Fibroblast of skin of left quadriceps (primary cell): Measurements from ENCODE around the gene MX1.

Experiments used
- DNase-seq, 2 experiments: peaks; one replicate each; pipeline ENCODE4 v3.0.0-alpha.2; 2013; ENCODE audit warnings: low read depth in 2 of 2

The MX1 gene

DNA sequence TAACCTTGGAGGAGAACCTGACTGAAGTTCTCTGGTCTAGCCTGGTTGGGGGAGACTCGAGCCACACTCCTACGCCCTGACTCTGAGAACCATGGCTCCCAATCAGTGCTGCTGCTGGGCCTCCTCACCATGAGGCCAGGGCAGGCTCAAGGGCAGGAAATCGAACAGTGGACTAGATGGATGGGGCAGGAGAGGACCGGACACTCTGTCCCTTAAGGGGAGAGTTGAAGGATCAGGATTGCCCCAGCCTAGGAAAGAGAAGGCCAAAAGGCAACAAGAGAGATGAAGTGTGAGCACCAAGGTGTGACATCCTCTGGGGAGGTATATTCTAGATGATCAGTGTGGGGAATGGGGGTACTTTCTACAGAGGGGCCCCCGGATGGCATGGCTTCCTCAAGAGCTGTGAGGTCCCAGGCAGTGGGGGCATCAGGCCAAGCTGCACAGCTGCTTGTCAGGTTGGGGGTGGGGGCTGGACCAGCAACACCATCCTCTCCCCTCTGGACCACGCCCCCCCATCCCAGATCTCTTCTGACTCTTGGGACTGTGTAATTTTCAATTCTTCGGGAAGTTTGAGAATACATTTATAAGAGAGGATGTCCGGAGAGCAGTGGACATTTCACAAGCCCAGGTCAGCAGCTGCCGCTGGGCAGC is 34.0 kb downstream of the MX1 start:
- no peak for DNase-seq

DNA sequence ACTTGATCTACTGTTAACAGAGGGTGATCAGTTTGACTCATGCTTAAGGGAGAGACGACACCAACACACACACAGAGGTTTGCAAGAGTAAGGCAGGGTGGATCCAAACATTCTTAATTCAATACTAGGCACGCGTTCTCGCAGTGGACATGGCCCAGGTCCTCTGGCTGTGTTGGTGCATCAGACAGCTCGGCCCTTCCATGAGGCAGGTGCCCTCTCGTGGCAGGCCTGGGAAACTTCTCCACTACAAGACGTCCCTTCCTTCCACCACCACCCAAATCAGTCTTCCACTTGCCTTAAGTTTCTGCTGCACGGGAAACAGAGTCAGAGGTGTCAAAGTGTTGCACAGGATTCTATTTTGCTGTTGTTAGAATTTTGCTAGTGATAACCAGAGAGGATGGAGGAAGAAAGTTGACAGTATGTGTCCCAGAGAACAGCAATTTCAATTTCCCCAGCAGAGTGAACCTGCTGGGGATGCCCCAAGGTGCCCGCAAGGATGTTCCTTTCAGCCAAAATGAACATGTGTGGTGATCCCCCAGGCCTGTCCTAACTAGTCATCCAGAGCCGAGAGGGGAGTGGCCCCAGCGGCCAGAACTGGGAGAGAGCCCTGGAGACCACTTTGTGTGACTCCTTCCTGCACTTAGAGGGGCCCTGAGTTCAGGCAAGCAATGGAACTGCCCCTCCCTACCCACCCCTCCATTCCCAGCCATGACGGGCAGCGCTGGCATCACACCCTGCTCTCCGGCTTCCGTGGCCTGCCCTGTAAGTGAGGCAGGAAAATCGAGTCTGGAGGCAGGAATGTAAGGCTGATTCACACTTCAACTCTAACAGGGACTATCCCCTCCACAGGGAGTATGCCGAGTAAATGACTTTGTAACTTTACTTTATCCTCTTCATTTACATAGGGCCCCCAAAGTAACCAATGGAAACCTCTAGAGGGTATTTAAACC is 34.8 kb downstream of the MX1 start:
- peak; percentile 28 to 32 for DNase-seq

DNA sequence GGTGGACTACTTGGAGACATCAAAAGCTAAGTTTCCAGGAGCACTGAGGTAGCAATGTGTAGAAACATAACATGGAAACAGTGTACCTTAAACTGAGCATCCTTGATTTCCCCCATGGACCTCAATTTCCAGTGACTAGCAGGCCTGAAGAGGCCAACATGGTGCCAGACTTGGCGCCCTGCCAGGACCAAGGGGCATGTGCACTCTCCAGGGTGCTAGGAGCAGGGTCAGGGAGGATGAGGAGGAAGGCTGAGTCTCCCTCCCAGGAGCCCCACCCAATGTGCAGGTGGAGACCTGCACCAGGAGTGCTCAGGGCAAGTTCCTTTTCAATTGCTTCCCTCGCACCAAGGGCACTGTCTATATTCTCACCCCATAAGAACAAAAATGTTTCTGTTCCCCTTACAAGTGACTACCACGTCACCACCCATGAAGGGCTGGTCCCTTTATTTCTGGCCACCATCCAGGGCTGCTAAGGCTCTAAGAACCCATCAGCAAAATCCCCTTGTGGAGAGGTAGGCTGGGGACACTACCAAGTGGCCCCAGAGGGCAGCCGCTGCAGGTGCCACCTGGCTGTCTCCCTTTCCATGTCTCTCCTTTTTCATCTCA is 39.2 kb downstream of the MX1 start:
- DNase-seq: no peak

DNA sequence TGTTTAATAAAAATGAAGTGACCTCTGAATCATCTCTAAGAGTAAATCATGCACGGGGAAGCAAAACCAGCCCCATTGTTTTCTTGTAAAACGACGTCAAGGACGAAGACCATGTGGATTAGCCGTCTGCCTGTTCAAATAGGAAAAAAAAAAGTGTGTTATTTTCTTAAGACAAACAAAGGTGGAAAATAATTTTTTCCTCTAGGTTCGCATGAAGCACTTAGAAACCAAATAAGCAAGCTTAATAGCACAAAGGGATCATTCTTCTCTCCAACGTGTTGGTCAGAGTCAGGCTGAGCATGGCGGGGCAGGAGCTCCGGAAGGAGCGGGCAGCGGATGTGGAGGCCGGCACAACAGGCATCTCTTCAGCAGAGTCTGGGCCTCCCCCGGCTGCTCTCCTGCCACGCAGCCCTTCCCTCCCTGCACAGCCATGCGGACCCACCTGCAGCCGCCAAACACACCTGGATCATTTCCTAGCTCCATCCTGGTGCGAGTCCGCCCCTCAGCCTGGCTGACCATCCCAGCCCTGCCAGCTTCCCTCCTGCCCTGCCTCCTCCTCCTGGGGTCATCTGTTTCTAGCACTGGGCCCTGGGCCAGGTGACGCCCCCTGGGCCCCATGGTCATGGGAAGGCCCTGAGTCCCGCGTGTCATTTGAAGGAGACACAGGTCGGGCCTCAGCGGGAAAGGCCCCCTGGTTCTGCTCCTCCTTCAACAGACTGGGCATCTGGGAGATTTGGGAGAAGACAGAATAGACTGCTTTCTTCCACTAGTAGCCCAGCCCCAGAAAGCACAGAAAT is 40.2 kb downstream of the MX1 start:
- DNase-seq: no peak

DNA sequence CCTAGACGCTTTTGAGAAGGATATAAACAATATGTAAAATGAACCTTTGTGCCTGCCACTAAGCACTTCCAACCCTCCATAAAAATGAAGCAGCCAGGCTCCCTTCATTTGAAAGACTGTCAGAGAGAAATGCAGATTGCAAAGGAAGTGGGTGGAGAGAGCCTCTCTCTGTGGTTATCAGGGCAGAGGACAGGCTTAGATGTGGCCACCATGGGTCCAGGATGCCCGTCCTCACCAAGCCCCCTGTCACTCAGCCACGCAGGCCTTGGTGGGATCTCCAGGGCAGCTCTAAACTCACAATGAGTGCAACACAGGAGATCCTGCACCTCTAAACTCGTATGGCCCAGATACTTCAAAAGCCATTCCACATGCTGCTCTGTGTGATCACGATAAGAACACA is 44.0 kb downstream of the MX1 start:
- DNase-seq: no peak

DNA sequence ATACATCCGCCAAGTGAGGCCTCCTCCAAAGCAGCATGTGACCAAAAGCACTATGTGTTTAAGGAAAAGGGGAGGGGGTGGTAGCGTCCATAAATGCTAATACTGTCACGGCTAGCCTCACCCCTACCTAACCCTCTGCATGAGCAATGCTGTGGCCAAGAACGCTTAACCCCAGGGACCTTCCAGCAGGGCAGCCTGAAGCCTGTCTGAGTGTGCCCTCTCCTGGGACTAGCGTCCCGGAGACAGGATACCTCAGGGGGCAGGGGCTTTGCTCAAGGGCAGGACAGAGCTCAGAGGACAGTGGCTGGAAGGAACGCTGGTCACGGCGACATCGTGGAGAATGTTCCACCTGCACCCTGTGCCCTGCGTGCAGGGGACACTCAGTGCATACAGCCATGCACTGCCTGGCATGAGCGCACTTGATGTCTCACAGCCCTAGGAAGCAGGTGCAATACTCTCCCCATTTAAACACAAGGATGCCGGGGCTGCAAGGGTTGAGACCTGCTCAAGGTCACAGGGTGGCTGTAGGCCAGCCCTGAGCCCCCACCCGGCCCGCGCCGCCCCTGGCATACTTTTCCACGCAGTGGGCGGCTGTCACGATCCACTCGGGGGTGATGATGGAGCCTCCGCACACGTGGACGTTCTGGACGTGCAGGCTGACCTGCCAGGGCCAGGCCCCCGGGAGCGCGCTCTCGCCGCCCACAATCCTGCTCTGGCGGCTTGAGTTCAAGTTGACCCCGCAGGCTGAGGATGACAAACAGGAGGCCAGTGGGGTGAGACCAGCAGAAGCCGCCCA is 46.9 kb downstream of the MX1 start:
- no peak for DNase-seq

DNA sequence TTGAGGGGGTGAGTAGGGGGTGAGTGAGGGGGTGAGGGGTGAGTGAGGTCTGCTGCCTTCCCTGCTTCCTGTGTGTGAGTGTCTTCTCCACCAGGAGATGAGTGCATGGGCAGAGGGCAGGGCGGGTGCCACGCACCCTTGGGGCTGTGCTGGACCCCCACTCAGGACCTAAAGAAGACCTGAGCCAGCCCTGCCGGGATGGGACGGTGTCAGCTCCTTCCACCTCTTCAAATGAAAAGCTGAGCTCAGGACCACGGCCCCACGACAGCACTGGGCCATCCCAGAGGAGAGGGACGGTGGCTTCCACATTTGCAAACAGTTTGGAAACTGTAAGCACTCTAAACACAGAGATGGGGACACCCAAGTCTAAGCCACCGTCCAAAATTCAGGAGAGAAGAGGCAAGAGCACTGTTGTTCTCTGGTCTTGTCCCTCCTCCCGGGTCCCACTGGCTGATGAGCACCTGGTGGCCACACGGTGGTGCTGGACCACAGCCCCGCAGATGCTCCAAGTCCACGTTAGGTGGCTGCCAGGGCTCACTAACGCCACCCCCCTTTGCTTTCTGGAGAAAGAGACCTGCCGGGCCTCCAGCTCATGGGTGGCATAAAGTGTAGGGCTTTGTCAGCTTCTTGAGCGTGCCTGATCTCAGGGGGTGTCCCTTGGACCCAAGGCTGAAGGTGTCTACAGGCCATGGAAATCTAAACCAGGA is 49.8 kb downstream of the MX1 start:
- no peak for DNase-seq

DNA sequence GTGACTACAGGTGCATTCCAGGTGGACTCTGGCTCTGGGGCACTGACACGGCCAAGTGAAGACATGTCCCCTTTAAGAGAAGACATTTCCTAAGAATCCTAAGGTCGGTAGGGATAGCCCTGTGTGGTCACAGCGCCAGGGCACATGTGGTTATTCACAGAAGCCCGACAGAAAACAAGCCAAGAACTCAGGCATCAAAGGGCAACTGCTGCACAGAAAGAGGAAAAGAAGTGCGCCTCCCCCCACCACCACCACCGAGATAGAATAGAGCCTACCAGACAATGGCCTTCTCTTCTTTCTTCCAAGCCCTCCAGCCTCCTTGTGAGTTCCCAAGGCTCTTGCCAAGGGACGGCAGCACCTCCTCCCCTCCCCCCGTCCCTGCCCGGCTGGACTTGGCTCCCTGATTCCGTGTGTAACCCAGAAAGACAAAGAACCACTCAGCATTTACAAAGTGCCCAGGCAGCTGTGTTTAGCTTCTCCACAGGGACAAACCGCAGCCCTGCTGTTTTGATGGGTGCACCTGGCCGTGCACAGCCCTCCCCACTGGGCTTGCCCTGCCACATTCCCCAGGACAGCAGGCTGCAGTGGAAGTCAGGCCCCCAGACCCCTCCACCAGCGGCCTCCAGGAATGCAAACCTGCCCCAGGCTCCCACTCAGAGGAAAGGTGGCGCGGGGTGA is 51.7 kb downstream of the MX1 start:
- no peak for DNase-seq

DNA sequence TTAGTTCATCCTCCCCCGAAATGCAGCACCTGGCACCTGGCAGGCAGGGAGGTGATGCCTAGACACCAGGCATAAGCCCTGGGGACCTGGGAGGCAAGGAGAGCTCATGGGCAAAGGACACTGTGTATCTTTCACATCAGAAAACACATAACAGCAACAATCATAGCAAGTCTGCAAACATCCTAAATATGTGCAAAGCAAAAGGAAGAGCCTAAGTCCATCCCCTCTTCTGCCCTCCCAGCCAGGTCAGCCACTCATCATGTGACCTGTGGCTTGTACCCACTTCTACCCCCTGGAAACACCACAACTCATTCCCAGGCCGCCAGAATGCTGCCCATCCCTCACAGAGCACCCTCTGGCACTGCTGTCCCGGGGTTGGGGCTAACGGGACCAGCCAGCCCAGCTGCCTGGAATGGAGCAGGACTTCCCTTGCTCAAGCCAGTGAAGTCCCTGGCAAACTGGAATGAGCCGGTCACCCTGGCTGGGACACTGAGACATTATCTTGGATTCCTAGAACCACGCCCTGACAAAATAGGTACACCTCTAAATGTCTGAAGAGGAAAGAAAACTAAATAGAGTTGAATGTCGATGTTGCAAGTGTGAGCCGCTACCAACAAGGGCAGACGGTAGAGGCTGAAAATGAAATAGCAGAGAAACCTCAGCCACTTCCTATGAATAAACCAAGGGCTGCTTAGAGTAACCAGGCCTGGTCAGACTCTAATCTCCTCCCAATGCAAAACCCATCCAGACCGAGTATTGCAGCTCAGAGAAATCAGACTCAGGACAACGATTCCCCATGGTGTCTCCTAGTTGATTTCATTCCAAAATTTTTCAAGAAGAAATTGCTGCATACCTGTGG is 52.5 kb downstream of the MX1 start:
- DNase-seq: no peak

DNA sequence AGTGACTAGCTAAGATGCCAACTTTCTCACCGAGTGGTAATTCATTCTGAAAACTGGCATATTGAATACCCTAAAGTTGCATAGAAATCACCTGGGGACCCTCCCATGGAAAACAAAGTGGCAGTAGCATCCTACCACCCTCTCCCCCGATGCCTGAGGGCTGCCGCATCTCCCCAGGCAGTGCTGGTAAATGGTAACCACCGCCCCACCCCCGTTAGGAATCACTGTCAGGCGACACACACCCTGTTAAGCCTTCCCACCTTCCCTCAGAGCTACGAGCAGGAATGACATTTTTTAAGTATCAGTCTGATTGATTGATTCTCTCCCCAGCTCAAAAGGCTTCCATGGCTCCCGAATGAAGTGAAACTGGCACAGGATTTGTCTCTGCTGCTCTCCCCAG is 53.6 kb downstream of the MX1 start:
- no peak for DNase-seq

DNA sequence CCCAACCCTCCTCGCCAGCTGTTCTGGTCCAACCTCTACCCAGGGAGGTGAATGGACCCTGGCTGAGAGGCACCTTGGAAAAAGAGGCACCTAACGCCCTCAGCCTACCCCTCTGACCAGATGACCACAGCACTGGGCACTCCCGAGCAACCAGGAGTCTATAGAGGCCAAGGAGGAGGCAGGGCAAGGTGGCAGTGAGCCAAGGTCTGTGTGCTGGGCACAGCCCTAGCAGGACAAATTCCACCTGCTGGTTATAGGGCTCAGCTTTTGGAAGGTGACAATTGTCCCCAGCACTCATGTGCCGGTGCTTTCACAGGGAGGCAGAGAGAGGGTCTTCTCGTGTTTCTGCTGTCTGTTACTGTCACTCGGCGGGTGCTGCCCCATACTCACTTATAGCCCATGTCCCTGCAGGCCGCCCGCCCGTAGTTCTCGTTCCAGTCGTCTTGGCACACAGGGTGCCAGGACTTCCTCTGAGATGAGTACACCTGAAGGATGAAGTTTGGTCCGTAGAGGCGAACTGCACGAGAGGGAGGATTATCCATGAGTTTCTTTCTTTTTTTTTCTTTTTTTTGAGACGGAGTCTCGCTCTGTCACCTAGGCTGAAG is 54.1 kb downstream of the MX1 start:
- no peak for DNase-seq

DNA sequence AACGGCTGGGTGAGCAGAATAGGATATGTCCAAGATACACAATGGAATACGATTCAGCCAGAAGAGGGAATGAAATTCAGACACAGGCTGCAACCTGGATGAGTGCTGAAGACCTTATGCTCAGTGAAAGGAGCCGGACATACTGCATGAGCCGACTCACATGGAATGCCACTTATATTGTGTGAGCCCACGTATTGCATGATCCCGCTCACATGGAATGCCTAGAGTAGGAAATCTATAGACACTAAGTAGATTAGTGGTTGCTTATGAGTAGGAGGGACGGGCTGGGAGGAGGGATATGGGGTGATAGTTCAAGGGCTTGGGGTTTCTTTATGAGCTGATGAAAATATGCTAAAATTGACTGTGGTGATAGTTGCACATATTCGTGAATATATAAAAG is 55.2 kb downstream of the MX1 start:
- DNase-seq: peak; percentile 69 to 76

DNA sequence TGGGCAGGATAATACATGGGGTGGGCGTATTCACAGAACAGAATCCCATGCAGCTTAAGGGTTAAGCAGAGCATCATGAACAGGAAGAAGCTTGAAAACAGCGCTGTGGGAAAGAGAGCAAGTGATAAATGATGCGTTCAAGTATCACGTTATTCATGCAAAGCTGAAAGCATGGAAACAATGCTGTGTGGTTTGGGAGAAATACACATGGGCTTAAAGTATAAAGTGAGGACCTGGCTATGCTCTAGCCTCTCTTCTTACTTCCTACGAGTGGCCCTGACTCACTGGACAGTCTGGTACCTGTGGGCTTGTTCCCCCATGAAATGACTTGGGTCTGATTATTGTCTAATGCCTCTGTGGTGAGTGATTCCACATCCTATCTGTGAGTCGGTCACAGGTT is 56.3 kb downstream of the MX1 start:
- peak in 1 of 2 experiments; percentile 41 for DNase-seq

DNA sequence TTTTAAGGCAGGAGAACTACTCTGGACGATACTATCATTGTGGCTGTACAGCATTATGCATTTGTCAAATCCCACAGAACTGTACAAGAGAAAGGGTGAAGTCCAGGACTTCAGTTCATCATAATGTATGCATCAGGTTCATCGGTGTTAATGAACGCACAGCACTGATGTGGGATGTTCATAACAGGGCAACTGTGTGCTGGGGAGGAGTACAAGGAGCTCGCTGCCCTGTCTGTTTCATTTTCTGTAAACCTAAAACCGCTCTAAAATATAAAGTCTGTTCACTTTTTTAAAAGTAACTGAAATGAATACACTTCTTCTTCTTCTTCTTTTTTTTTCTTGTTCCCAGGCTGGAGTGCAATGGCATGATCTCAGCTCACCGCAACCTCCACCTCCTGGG is 56.9 kb downstream of the MX1 start:
- no peak for DNase-seq

DNA sequence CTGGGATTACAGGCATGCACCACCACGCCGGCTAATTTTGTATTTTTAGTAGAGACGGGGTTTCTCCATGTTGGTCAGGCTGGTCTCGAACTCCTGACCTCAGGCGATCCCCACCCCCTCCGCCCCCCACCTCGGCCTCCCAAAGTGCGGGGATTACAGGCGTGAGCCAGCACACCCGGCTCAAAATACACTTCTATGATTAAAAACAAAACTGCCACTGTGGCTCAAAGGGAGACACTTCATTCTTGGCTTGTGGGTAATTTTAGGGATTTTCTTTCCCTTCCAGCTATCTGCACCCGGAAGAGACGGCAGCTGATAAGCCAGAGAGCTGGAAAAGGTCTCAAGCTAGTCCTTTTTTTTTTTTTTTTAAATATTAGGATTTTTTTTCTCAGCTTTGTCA is 57.4 kb downstream of the MX1 start:
- no peak for DNase-seq

DNA sequence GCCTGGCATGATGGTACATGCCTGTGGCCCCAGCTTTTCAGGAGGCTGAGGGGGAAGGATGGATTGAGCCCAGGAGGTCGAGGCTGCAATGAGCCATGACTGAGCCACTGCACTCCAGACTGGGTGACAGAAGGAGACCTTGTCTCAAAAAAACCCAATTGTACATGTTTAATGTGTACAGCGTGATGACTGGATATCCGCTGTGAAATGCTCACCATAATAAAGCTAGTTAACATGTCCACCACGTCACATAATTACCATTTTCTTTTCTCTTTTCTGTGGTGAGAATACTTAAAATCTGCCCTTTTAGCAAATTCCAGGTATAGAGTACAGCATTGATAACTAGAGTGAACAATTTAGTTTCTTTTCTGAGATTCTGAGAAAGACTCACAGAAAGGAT is 57.9 kb downstream of the MX1 start:
- no peak for DNase-seq

DNA sequence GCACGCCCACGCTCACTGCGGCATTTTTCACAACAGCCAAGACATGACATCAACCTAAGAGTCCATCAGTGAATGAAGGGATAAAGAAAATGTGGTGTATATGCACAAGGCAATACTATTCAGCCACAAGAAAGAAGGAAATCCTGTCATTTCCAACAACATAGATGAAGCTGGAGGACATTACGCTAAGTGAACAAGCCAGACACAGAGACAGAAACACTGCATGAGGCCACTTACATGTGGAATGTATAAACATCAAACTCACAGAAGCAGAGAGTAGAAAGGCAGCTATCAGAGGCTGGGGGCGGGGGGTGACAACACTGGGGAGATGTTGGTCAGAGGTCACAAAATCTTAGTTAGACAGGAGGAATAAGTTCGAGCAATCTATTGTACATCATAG is 61.0 kb downstream of the MX1 start:
- DNase-seq: no peak

DNA sequence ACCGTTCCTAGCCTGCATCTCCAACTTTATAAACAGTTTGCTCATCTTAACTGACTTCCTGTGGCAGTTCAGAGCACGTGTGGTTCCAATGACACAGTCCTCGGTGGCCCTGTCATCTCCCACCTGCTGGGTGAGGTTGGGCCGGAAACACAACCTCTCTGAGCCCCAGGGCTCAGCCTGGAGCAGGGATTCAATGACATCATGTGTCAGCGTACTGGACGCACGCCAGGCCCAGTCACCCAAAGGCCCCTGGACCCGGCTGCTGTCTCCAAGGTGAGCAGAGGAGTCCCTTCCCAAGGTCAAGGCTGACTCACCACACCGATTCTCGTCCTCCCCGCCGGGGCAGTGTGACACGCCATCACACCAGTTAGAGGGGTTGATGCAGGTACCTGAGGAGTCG is 62.0 kb downstream of the MX1 start:
- DNase-seq: no peak

DNA sequence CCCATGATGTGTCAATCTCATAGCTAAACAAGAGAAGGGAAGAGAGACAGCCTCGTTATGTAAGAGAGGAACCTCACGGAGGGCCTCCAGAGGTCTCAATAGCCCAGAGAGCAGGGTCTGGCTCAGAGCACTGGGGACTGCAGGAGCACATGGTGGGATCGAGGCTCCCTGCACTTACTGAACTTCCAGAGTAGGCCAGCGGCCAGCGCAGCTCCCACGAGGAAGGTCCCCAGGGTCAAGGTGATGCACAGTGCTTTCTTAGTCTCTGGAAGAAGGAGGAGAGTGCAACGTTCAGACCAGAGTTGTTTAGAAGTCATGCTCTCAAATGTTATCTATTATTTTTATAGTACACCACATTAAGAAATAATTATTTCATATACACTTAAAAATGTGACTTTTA is 63.3 kb downstream of the MX1 start:
- no peak for DNase-seq
